ENCODE measurements around the gene UNC50.
A peak's percentile ranks its signal among the peaks of the same experiment; 100 is the strongest.
"Not testable (repeated sequence)": the region's sequence is repeated elsewhere in the genome, so short reads cannot be mapped to it uniquely, and the experiment has no call there.

The UNC50 gene

DNA sequence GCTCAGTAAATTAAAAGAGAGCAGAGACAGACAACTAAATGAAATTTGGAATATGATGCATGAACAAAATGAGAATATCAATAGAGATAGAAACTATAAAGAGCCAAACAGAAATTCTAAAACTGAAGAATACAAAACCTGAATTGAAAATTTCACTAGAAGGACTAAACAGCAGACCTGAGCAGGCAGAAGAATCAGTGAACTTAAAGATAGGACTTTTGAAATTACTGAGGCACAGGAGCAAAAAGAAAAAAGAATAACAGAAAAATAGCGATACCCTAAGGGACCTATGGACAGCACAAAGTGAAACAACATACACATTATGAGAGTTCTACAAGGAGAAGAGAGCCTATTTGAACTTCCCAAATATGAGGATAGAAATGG, 41.6 kb downstream of the UNC50 start:
- no peaks in the 10 kb centered on the region for H3K27me3 ChIP-seq
- no peaks in the 10 kb centered on the region for H3K9me3 ChIP-seq
- intact Hi-C loops (cut with DNase I; ENCODE audit: low total_unique reads), result loop anchor here (2.0 kb wide), 1 partner anchor 187 kb away; no protein-coding TSS in a partner anchor
- H3K4me3 ChIP-seq, result no peak overlapping the region
- no peak for DNase-seq
- TF ChIP-seq, protein P1, sequence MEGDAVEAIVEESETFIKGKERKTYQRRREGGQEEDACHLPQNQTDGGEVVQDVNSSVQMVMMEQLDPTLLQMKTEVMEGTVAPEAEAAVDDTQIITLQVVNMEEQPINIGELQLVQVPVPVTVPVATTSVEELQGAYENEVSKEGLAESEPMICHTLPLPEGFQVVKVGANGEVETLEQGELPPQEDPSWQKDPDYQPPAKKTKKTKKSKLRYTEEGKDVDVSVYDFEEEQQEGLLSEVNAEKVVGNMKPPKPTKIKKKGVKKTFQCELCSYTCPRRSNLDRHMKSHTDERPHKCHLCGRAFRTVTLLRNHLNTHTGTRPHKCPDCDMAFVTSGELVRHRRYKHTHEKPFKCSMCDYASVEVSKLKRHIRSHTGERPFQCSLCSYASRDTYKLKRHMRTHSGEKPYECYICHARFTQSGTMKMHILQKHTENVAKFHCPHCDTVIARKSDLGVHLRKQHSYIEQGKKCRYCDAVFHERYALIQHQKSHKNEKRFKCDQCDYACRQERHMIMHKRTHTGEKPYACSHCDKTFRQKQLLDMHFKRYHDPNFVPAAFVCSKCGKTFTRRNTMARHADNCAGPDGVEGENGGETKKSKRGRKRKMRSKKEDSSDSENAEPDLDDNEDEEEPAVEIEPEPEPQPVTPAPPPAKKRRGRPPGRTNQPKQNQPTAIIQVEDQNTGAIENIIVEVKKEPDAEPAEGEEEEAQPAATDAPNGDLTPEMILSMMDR (IDR thresholded peaks at IDR 0.05), result no peak
- H3K27ac ChIP-seq, result no peak overlapping the region
- H3K36me3 ChIP-seq, result peaks cover 0 to 13% (median 8%) of the 10 kb centered on the region in 3 donors
- H3K4me1 ChIP-seq, result no peaks in the 10 kb centered on the region

GRCh38 chr2:98650998-98651397, 42.6 kb downstream of the UNC50 start:
- Histone ChIP-seq H3K9me3 (no peaks in the 10 kb centered on the region), H3K27ac (no peak overlapping the region), H3K4me1 (no peaks in the 10 kb centered on the region), H3K4me3 (no peak overlapping the region), H3K36me3 (peaks cover 0 to 13% (median 8%) of the 10 kb centered on the region in 3 donors), H3K27me3 (no peaks in the 10 kb centered on the region)
- intact Hi-C loops (cut with DNase I; ENCODE audit: low total_unique reads), result no loop called here
- TF ChIP-seq, protein P1 (IDR thresholded peaks at IDR 0.05), result no peak
- DNase-seq, result no peak

GRCh38 chr2:98654699-98655495, 46.5 kb downstream of the UNC50 start:
- DNase-seq, result peak in 1 of 2 donors; percentile 32
- intact Hi-C loops (cut with DNase I; ENCODE audit: low total_unique reads), result no loop called here
- Histone ChIP-seq H3K4me3 (no peak overlapping the region), H3K4me1 (no peaks in the 10 kb centered on the region), H3K27me3 (no peaks in the 10 kb centered on the region), H3K27ac (no peak overlapping the region), H3K9me3 (no peaks in the 10 kb centered on the region), H3K36me3 (no peaks in the 10 kb centered on the region)
- TF ChIP-seq, protein P1 (IDR thresholded peaks at IDR 0.05), result no peak

DNA sequence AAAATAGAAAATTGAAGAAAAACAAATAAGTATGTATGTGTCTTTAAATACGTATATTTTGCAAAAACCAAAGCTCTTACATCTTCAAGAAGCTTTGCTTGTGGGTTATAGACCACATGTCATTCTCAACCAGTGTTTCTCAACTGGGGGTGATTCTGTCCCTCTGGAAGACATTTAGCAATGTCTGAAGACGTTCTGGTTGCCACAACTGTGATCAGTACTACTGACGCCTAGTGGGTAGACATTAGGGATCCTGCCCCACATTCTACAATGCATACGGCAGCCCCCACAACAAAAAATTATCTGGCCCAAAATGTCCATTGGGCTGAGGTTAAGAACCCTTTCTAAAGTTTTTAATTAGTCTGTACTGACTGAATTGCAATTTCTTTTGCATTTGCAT, 48.4 kb downstream of the UNC50 start:
- Histone ChIP-seq H3K27ac (no peak overlapping the region), H3K36me3 (peaks cover 0 to 8% (median 0%) of the 10 kb centered on the region in 3 donors), H3K9me3 (peaks cover 0 to 3% (median 0%) of the 10 kb centered on the region in 3 donors), H3K4me1 (no peaks in the 10 kb centered on the region), H3K27me3 (no peaks in the 10 kb centered on the region), H3K4me3 (no peak overlapping the region)
- intact Hi-C loops (cut with DNase I; ENCODE audit: low total_unique reads), result no loop called here
- TF ChIP-seq, protein P1 (IDR thresholded peaks at IDR 0.05), result no peak
- no peak for DNase-seq

DNA sequence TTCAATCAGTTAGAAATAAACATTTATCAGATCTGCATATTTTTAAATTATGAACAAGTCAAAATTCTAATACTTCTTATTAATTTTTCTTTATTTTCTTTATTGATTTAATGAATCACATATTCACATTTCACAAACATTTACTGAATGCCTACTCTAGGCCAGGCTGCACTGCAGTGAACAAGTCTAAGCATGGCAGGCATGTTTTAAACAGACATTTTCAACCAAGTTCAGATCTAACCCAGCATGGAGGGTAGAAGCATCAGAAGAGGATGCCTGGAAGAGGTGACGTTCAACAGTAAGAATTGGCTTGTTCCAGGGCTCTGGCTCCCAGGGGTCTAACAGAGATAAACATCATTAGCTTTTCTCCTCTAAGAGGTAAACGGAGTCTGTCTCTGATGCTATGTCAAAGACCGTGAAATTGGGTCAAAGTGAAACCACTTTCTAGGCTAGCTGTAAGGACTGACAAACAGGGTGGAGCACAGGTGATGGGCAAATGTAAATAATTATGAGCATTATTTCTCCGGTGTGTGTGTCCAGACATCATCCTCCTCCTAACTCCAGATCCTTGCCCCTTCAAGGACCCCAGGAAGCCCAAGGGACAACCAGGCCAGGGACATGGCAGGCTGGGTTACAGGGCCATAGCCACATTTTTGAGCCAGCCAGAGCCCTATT, 50.6 kb downstream of the UNC50 start:
- intact Hi-C loops (cut with DNase I; ENCODE audit: low total_unique reads), result no loop called here
- Histone ChIP-seq H3K9me3 (peaks cover 0 to 3% (median 0%) of the 10 kb centered on the region in 3 donors), H3K4me1 (no peaks in the 10 kb centered on the region), H3K4me3 (no peak overlapping the region), H3K27ac (no peak overlapping the region), H3K27me3 (no peaks in the 10 kb centered on the region), H3K36me3 (peaks cover 0 to 8% (median 0%) of the 10 kb centered on the region in 3 donors)
- no peak for DNase-seq
- TF ChIP-seq, protein P1 (IDR thresholded peaks at IDR 0.05), result no peak

DNA sequence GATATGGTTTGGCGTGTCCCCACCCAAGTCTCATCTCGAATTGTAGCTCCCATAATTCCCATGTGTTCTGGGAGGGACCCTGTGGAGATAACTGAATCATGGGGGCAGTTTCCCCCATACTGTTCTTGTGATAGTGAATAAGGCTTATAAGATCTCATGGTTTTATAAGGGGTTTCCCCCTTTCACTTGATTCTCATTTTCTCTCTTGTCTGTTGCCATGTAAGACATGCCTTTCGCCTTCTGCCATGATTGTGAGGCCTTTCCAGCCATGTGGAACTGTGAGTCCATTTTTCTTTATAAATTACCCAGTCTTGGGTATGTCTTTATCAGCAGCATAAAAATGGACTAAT, 51.1 kb downstream of the UNC50 start:
- intact Hi-C loops (cut with DNase I; ENCODE audit: low total_unique reads); H3K27ac ChIP-seq; H3K27me3 ChIP-seq; H3K4me1 ChIP-seq; H3K4me3 ChIP-seq; H3K36me3 ChIP-seq; H3K9me3 ChIP-seq; DNase-seq: not testable (repeated sequence)
